Measurements from ENCODE around the gene LILRB5.
"Not testable (repeated sequence)": the region's sequence is repeated elsewhere in the genome, so short reads cannot be mapped to it uniquely, and the experiment has no call there.

- not testable (repeated sequence) for TF ChIP-seq CTCF (IDR thresholded peaks at IDR 0.05); EZH2 (IDR thresholded peaks at IDR 0.05; ENCODE audit: borderline replicate concordance, insufficient read depth, low read depth, low read length, poor library complexity, severe bottlenecking)
These were observed 21.6 kb upstream of the LILRB5 start for GRCh38 chr19:54278571-54279195.

All from B cell (primary cell).